Activated CD4-positive, CD25-positive, alpha-beta regulatory T cell treated with anti-CD3 and anti-CD28 coated beads, Interleukin-2, amount 50 U/mL, for 16 hours (primary cell): Measurements from ENCODE around the gene LGR5.

Source experiments
- DNase-seq: peaks from one replicate; pipeline ENCODE4 v3.0.0-alpha.2; 2020; ENCODE audit warnings: low read depth, low spot score

LGR5 gene

DNA sequence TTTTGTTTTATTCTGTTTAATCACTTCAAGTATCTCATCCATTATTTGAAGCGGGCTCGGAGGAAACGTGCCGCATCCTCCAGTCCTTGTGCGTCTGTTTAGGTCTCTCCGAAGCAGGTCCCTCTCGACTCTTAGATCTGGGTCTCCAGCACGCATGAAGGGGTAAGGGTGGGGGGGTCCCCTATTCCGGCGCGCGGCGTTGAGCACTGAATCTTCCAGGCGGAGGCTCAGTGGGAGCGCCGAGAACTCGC lies 311 bp upstream of the LGR5 start:
- no peak for DNase-seq

DNA sequence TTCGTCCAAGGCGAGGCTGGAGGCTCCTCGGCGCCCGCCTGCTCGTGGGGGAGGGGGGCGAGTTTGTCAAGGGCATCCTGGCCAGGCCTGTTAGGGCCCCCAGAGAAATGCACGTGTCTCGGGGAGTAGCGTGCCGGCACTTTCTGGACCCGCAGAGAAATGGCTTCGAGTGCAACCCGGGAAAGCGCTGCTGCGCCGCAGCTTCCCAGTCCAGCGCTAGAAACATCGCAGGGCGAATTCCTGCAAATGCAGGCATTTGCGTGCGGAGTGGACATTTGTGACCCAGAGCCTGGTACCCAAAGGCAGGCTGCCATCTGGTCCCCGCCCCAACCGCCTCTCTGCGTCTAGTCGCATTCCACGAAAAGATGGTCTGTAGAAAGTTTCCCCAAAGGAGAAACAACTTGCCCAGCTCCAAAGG lies 756 bp downstream of the LGR5 start:
- no peak for DNase-seq

GRCh38 chr12:71440763-71441748 lies 1.5 kb downstream of the LGR5 start:
- DNase-seq: no peak

GRCh38 chr12:71441836-71442566 lies 2.4 kb downstream of the LGR5 start:
- no peak for DNase-seq

GRCh38 chr12:71442567-71442931 lies 3.0 kb downstream of the LGR5 start:
- no peak for DNase-seq

- DNase-seq: no peak
These were observed 5.5 kb downstream of the LGR5 start for GRCh38 chr12:71445071-71445470.

GRCh38 chr12:71447691-71448132 lies 8.1 kb downstream of the LGR5 start:
- no peak for DNase-seq

GRCh38 chr12:71448150-71448581 lies 8.6 kb downstream of the LGR5 start:
- DNase-seq: no peak

DNA sequence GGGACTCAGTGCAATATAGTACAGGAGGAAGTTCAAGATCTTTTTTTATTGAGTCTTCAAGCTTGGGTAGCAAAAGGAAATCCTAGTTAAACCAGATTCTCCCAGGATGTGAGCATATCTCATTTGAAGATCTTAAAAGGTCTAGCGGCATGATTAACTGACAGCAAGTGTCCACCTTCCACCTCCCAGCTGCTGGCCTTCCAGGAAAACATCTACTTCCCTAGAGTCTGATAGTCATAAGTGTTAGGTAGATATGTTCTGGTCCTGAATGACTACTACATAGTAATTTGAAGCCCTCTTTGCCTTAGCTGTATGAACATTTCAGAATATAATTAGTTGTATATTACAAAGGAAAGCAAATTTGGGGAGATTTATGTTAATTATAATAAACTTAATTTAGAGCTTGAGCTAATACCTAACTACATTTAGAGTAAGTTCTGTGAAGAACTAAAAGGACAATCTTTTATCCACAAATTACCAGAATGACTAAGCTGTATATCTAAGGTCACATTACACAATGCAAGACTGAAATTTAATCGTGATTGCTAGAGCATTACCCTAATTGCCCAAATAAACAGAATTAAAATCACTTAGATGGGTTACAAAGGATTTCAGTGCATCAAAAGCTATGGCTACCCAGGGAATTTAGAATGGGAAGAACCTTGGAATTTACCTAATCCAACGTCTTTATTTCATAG lies 9.9 kb downstream of the LGR5 start:
- DNase-seq: no peak

DNA sequence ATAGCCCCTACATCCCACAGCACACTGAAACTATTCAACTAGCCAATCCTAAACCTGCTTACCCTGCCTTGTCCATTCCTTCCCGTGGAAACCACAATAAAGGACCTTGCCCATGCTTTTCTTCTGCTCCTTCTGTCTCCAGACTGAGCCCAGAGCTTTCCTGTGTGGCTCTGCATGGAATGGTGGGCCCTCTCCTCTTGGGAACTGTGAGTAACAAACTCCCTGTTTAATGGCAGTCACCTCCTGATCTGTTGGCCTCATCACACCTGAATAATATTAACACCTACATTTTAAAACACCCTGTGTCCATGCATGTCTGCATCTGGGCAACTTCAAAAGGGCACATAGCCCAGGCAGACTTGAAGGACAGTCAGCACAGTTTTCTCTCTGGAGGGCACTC lies 12.4 kb downstream of the LGR5 start:
- no peak for DNase-seq

DNA sequence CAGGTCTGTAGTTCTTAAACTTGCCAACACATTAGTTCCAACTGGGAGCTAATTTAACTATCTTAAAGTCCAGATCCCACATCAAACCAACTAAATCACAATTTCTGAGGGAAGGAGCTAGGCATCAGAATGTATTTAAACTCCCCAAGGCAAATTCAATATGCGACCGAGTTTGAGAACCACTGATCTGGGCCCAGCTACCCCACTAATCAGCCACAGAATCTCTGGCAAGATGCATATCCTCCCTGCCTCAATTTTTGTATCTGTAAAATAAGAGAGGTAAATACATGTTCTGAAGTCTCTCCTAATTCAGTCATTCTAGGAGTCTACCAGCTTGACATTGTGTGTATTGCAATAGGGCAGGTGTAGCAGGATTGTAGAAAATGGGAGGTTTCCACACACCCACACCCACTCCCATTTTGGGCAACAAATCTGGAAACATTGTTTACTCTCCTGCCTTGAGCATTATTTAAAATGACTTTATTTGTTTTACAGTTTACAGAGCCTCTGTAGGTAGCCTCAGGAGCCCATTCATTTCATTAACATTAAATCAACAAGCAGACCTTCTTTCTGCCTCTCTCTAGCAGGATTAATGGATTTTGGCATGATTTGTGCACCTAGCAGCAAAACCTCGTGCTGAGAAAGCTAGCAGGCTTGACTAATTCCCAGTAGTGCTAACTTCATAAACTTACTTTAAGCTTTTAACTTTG lies 15.6 kb downstream of the LGR5 start:
- DNase-seq: no peak

GRCh38 chr12:71456316-71456715 lies 16.7 kb downstream of the LGR5 start:
- no peak for DNase-seq

DNA sequence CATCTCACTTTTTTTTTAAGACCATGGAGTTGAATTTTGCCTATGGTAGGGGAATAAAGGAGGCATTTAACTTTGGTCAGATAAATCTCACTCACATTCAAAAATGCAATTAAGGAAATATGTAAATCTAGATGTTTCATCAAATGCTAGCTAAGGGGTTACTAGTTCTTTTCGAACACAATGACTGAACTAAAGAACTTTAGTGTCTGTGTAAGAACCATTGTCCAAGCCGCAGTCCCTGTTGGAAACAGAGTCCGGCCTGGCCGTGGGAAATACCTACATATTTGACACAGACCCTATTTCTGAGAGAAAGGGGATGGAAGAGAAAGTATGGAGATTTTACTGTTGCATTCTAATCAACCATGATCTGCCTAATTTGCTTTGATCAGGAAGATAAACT lies 17.4 kb downstream of the LGR5 start:
- no peak for DNase-seq

DNA sequence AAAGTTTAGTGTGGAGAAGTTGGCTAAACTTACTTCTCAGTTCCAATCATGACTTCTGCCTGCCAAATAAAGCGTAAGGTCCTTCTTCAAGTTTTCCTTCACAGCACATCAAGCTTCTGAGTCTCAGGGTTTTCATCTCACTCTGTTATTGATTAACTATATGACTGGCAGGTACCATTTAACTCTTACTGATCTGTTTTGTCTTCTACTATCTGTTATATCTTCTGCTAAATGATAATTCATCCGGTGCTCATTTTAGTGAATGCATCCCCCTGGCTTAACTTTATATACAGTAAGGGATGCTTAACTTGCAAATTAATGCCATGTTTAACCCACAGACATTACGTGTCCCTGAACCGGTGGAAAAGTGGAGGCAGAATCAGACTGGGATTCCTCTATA lies 20.7 kb downstream of the LGR5 start:
- DNase-seq: no peak

DNA sequence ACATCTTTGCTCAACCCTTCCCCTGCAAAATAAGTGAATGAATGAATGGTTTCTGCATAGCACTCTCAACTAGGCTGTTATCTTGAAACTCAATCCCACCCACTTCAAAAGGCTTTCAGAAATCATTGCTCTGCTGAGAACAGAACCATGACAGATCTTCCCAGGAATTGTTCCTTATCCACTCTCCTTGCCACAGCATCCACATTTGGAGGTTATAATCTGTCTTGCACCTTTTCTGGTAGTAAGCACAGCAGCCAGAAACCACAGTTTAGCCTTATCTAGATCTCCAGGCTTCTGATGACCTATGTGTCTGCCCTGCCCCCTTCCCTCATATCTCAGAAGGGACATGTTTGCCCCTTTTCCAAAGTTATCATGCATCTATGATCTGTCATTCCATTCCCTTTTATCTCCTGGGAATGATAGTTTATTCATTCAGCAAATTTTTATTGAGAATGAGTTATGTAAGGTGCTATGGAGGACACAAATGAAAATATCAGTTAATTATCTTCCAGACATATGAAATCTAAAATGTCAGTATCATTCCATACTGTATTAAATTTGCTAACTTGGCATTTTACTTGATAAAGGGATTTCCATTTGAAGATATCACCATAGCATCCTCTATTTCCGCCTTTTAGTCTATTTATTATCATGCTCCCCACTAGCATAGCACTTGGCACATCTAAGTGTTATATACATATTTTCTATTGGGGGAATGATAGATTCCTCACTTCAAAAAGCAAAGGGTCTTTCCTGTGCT lies 21.4 kb downstream of the LGR5 start:
- no peak for DNase-seq

DNA sequence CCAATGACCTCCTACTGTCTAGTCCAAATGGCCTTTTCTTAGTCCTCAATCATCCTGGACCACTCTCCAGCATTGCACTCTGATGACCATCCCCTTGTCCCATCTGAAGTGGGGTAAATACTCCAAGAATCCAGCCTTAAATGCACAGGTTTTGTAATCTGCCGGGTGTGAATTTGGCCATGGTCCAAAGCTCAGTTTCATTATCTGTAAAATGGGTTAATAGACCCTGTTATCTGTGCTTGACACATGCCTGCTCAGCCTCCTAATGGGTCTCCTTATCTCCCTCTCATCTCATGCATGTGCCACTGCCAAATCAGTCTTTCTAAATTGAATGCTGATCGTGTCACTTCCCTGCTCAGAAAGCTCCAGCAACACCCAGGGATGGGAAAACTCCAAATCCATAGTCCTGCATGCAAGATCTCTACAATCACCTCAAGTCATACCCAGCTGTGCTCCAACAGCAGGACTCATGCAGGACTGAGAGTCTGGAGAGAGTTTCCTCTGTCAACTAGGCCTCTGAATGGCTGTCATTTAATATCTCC lies 22.3 kb downstream of the LGR5 start:
- no peak for DNase-seq

GRCh38 chr12:71465796-71466195 lies 26.2 kb downstream of the LGR5 start:
- no peak for DNase-seq

DNA sequence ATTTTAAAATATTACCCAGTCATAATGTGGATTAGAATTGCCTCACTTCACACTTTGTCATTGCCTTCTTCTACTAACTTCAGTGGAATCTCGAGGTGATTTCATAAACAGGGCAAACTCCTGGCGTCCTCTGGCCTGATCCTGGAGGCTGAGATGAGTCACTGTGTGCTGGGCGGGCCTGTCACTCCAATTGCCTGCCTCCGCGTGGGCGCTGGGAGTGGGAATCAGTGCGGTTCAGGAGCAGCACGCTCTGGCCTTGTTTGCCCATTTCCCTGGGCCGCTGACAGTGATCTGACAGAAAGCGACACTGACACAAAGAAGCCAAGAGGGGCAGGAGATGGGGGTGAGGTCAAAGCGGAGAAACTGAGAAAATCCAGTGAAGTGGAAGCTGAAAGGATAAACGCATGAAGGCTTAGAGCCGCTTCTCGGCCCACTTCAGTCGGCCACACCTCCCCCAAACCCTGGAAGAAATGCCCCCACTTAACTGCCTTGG lies 29.7 kb downstream of the LGR5 start:
- DNase-seq: no peak

GRCh38 chr12:71472441-71472911 lies 32.9 kb downstream of the LGR5 start:
- DNase-seq: no peak

- no peak for DNase-seq
These were observed 35.2 kb downstream of the LGR5 start for GRCh38 chr12:71474791-71475190.
